Liver (tissue), 9 donors: ENCODE data around the gene ASB2. TPM values are rescaled to one million over a fixed set of nuclear protein-coding genes. Genes with fewer than 3 reads are reported as not detected.

Experiments
- DNase-seq: peaks from one replicate; pipeline ENCODE4 v3.0.0-alpha.2; 2017; ENCODE audit warnings: low spot score
- H3K27ac ChIP-seq, 2 donors: one replicate each; pipeline ENCODE4 v1.7.0; 2013; ENCODE audit warnings: inconsistent platforms in 2 of 2, low read length in 2 of 2, control low read depth in 1 of 2, low read depth in 1 of 2, mild to moderate bottlenecking in 1 of 2
- H3K27me3 ChIP-seq, 4 donors: one replicate each; pipeline versions ENCODE4 v1.6.1 to v1.7.0; 2013; ENCODE audit warnings: low read length in 3 of 4, inconsistent platforms in 1 of 4, mild to moderate bottlenecking in 1 of 4, moderate library complexity in 1 of 4; ENCODE audit not compliant: control insufficient read depth in 4 of 4, insufficient read depth in 4 of 4
- H3K36me3 ChIP-seq, 4 donors: one replicate each; pipeline versions ENCODE4 v1.6.1 to v1.7.0; 2013; ENCODE audit warnings: low read length in 3 of 4, mild to moderate bottlenecking in 3 of 4, low read depth in 1 of 4, moderate library complexity in 1 of 4; ENCODE audit not compliant: control insufficient read depth in 4 of 4, insufficient read depth in 3 of 4
- H3K4me1 ChIP-seq, 4 donors: one replicate each; pipeline versions ENCODE4 v1.6.1 to v1.7.0; 2013; ENCODE audit warnings: low read length in 3 of 4, mild to moderate bottlenecking in 3 of 4, moderate library complexity in 1 of 4; ENCODE audit not compliant: control insufficient read depth in 4 of 4, insufficient read depth in 4 of 4
- H3K4me3 ChIP-seq, 3 donors: one replicate each; pipeline versions ENCODE4 v1.6.1 to v1.7.0; 2013; ENCODE audit warnings: low read length in 3 of 3, control low read depth in 1 of 3, low read depth in 1 of 3, mild to moderate bottlenecking in 1 of 3
- H3K9ac ChIP-seq, 2 donors: one replicate each; pipeline ENCODE4 v1.7.0; 2013; ENCODE audit warnings: low read length in 2 of 2, mild to moderate bottlenecking in 2 of 2, moderate library complexity in 2 of 2, control low read depth in 1 of 2, low read depth in 1 of 2
- H3K9me3 ChIP-seq, 4 donors: one replicate each; pipeline versions ENCODE4 v1.6.1 to v1.7.0; 2013; ENCODE audit warnings: low read length in 3 of 4; ENCODE audit not compliant: control insufficient read depth in 4 of 4
- EGR1 ChIP-seq, 2 donors: IDR thresholded peaks; 2 replicates each; pipeline ENCODE4 v1.6.1; 2016 to 2018; ENCODE audit warnings: antibody characterized with exemption in 2 of 2, low read depth in 2 of 2
- FOXA1 ChIP-seq: IDR thresholded peaks from 2 replicates; pipeline ENCODE4 v1.6.1; 2016; ENCODE audit warnings: antibody characterized with exemption
- FOXA2 ChIP-seq: IDR thresholded peaks from 2 replicates; pipeline ENCODE4 v1.6.1; 2016; ENCODE audit warnings: antibody characterized with exemption
- GABPA ChIP-seq, 2 donors: IDR thresholded peaks in 1 of 2; conservative IDR thresholded peaks in 1 of 2; 2 replicates each; pipeline ENCODE4 v1.6.1; 2016; ENCODE audit warnings: antibody characterized with exemption in 2 of 2, mild to moderate bottlenecking in 1 of 2, moderate library complexity in 1 of 2
- HNF4A ChIP-seq, 2 donors: conservative IDR thresholded peaks; 2 replicates each; pipeline ENCODE4 v1.6.1; 2016; ENCODE audit warnings: antibody characterized with exemption in 2 of 2, mild to moderate bottlenecking in 2 of 2
- HNF4G ChIP-seq: IDR thresholded peaks from 2 replicates; pipeline ENCODE4 v1.6.1; 2016; ENCODE audit warnings: antibody characterized with exemption
- JUND ChIP-seq, 2 donors: IDR thresholded peaks; 2 replicates each; pipeline ENCODE4 v1.6.1; 2016; ENCODE audit warnings: antibody characterized with exemption in 2 of 2
- NR2F2 ChIP-seq: IDR thresholded peaks from 2 replicates; pipeline ENCODE4 v1.6.1; 2016; ENCODE audit warnings: antibody characterized with exemption
- RAD21 ChIP-seq, 2 donors: IDR thresholded peaks; 2 replicates each; pipeline ENCODE4 v1.6.1; 2016; ENCODE audit warnings: antibody characterized with exemption in 2 of 2, mild to moderate bottlenecking in 2 of 2
- RXRA ChIP-seq, 2 donors: IDR thresholded peaks; 2 replicates each; pipeline ENCODE4 v1.6.1; 2017 to 2018; ENCODE audit warnings: antibody characterized with exemption in 2 of 2, mild to moderate bottlenecking in 1 of 2
- SP1 ChIP-seq: IDR thresholded peaks from 2 replicates; pipeline ENCODE4 v1.6.1; 2018; ENCODE audit warnings: antibody characterized with exemption, mild to moderate bottlenecking
- TAF1 ChIP-seq: conservative IDR thresholded peaks from 2 replicates; pipeline ENCODE4 v1.6.1; 2016; ENCODE audit warnings: antibody characterized with exemption, mild to moderate bottlenecking
- YY1 ChIP-seq: IDR thresholded peaks from 2 replicates; pipeline ENCODE4 v1.6.1; 2016; ENCODE audit warnings: antibody characterized with exemption, mild to moderate bottlenecking
- WGBS: extraction: QIAGEN DNeasy Blood & Tissue Kit; methylation state at CpG from one replicate; pipeline ENCODE4 v1.1.7; 2013; 5-methylcytosine and 5-hydroxymethylcytosine counted together
- polyA plus RNA-seq, 2 donors: library from polyadenylated mRNA; stranded (reverse) in 1 of 2; unstranded in 1 of 2; fragments of 200-250 nt in 1 of 2; fragments of >200 nt in 1 of 2; fragmentation: Nextera tagmentation in 1 of 2; extraction: Ambion mirVana in 1 of 2; gene quantifications; one replicate each; pipeline versions ENCODE4 v1.2.1 to v1.2.3, GENCODE V29; 2013 to 2015
- total RNA-seq, 2 donors: library from RNA; depleted of rRNA; stranded (reverse); fragments of >200 nt; gene quantifications; one replicate each; pipeline ENCODE4 v1.2.3, GENCODE V29; 2014
- TF ChIP-seq, protein P1 (sequence below): IDR thresholded peaks from 2 replicates; pipeline ENCODE4 v1.6.1; 2016; ENCODE audit warnings: antibody characterized with exemption, mild to moderate bottlenecking
- TF ChIP-seq, protein P2 (sequence below): IDR thresholded peaks from 2 replicates; pipeline ENCODE4 v1.6.1; 2016; ENCODE audit warnings: antibody characterized with exemption
- TF ChIP-seq, protein P3 (sequence below): fragments of 150-350 bp; IDR thresholded peaks from 2 replicates; pipeline ENCODE4 v1.5.1; 2017; ENCODE audit warnings: improper control_type of control experiment, low read depth, low read length; ENCODE audit not compliant: missing input control
- TF ChIP-seq, protein P4 (sequence below): IDR thresholded peaks from 2 replicates; pipeline ENCODE4 v1.6.1; 2016; ENCODE audit warnings: antibody characterized with exemption
- TF ChIP-seq, protein P5 (sequence below): IDR thresholded peaks from 2 replicates; pipeline ENCODE4 v1.6.1; 2016; ENCODE audit warnings: antibody characterized with exemption
- donor health status: healthy.
- donor health status: healthy.
- donor health status: healthy.
- donor health status: healthy.
- donor health status: healthy.

Gene ASB2
- total and polyA plus RNA-seq, 4 donors, result 0.18 to 0.56 (median 0.38) TPM

DNA sequence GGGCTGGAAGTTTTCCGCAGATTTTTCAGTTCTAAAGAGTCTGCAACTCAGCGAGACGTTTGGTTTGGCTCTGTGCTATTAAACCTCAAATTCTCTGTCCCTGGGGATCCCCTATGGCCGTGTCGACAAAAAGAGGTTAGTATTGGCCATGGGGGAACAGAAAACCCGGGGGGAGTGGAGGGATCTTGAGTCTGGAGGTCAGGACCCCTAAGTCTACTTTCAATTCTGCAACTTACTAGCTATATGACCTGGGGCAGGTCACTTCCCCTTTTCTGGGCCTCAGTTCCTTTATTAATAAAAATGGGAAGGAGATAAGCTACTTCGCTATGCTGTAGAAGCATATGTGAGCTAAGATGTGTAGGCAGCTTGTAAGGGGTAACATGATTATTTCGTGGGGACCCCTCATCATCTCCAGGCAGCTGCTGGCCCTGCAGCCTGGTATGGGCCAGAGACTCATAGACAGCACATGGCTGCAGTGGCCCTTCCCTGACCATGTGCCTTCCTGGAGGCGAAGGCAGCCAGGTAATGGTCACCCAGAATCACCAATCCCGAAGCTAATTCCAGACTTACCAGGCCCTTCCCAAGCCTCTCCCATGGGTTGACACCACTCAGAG is 8.6 kb downstream of the ASB2 start:
- Histone ChIP-seq H3K4me1 (peaks cover 0 to 12% (median 3%) of the 10 kb centered on the region in 4 donors), H3K9me3 (no peaks in the 10 kb centered on the region), H3K27me3 (no peaks in the 10 kb centered on the region), H3K4me3 (no peak overlapping the region), H3K27ac (no peak overlapping the region), H3K9ac (no peak overlapping the region), H3K36me3 (no peaks in the 10 kb centered on the region)
- 76% methylated on average over 10 of the region's 10 CpGs for WGBS
- TF ChIP-seq, protein P1, sequence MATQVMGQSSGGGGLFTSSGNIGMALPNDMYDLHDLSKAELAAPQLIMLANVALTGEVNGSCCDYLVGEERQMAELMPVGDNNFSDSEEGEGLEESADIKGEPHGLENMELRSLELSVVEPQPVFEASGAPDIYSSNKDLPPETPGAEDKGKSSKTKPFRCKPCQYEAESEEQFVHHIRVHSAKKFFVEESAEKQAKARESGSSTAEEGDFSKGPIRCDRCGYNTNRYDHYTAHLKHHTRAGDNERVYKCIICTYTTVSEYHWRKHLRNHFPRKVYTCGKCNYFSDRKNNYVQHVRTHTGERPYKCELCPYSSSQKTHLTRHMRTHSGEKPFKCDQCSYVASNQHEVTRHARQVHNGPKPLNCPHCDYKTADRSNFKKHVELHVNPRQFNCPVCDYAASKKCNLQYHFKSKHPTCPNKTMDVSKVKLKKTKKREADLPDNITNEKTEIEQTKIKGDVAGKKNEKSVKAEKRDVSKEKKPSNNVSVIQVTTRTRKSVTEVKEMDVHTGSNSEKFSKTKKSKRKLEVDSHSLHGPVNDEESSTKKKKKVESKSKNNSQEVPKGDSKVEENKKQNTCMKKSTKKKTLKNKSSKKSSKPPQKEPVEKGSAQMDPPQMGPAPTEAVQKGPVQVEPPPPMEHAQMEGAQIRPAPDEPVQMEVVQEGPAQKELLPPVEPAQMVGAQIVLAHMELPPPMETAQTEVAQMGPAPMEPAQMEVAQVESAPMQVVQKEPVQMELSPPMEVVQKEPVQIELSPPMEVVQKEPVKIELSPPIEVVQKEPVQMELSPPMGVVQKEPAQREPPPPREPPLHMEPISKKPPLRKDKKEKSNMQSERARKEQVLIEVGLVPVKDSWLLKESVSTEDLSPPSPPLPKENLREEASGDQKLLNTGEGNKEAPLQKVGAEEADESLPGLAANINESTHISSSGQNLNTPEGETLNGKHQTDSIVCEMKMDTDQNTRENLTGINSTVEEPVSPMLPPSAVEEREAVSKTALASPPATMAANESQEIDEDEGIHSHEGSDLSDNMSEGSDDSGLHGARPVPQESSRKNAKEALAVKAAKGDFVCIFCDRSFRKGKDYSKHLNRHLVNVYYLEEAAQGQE, result no peak
- TF ChIP-seq JUND (IDR thresholded peaks at IDR 0.05), result no peak
- no peak for TF ChIP-seq RXRA (IDR thresholded peaks at IDR 0.05)
- TF ChIP-seq TAF1, result no peak
- TF ChIP-seq, protein P2, sequence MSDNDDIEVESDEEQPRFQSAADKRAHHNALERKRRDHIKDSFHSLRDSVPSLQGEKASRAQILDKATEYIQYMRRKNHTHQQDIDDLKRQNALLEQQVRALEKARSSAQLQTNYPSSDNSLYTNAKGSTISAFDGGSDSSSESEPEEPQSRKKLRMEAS, result no peak
- TF ChIP-seq FOXA2, result no peak
- TF ChIP-seq HNF4A (conservative IDR thresholded peaks at IDR 0.05), result no peak
- no peak for TF ChIP-seq RAD21 (IDR thresholded peaks at IDR 0.05)
- TF ChIP-seq, protein P3, sequence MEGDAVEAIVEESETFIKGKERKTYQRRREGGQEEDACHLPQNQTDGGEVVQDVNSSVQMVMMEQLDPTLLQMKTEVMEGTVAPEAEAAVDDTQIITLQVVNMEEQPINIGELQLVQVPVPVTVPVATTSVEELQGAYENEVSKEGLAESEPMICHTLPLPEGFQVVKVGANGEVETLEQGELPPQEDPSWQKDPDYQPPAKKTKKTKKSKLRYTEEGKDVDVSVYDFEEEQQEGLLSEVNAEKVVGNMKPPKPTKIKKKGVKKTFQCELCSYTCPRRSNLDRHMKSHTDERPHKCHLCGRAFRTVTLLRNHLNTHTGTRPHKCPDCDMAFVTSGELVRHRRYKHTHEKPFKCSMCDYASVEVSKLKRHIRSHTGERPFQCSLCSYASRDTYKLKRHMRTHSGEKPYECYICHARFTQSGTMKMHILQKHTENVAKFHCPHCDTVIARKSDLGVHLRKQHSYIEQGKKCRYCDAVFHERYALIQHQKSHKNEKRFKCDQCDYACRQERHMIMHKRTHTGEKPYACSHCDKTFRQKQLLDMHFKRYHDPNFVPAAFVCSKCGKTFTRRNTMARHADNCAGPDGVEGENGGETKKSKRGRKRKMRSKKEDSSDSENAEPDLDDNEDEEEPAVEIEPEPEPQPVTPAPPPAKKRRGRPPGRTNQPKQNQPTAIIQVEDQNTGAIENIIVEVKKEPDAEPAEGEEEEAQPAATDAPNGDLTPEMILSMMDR, result no peak
- TF ChIP-seq GABPA (IDR thresholded peaks at IDR 0.05 in 1 of 2, conservative IDR thresholded peaks at IDR 0.05 in 1 of 2), result no peak
- no peak for TF ChIP-seq YY1
- TF ChIP-seq, protein P4, sequence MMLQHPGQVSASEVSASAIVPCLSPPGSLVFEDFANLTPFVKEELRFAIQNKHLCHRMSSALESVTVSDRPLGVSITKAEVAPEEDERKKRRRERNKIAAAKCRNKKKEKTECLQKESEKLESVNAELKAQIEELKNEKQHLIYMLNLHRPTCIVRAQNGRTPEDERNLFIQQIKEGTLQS, result no peak
- TF ChIP-seq HNF4G, result no peak
- no peak for TF ChIP-seq EGR1 (IDR thresholded peaks at IDR 0.05; ENCODE audit: low read depth in 2 of 2)
- no peak for TF ChIP-seq FOXA1
- TF ChIP-seq SP1, result no peak
- no peak for TF ChIP-seq NR2F2
- no peak for DNase-seq

DNA sequence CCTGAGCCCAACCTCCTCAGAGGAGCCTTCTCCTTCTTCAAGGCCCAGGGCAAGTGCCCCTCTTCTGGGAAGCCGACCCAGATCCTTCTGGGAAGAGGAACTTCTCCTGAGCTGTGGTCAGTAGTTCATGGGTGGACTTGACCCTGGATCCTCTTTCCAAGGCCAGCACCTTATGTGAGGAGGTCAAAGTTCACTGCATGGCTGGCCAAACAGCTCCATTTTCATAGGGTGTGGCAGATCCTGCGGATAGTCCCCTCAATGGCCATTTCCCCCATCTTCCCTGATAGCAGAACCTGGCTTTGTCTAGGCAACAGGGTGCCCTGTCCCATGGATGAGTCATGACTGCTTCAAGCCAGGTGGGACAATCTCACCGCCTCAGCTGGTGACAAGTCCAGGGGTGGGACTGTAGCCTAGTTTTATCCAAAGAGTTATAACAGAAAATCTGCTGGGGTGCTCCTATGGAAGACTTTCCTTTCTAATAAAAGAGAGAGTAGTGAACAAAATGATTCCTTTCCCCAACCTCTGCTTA is 10.4 kb downstream of the ASB2 start:
- Histone ChIP-seq H3K27ac (no peak overlapping the region), H3K27me3 (no peaks in the 10 kb centered on the region), H3K36me3 (no peaks in the 10 kb centered on the region), H3K9me3 (no peaks in the 10 kb centered on the region), H3K9ac (no peak overlapping the region), H3K4me3 (no peak overlapping the region), H3K4me1 (peaks cover 0 to 13% (median 2%) of the 10 kb centered on the region in 4 donors)
- no peak for DNase-seq
- WGBS, result 94% methylated on average over 3 of the region's 3 CpGs
- TF ChIP-seq HNF4A (conservative IDR thresholded peaks at IDR 0.05) (no peak), HNF4G (no peak), NR2F2 (no peak), GABPA (IDR thresholded peaks at IDR 0.05 in 1 of 2, conservative IDR thresholded peaks at IDR 0.05 in 1 of 2) (no peak), TAF1 (no peak), FOXA2 (no peak), YY1 (no peak), FOXA1 (no peak), RAD21 (IDR thresholded peaks at IDR 0.05) (no peak)
- TF ChIP-seq, protein P2, result no peak
- TF ChIP-seq, protein P1, result no peak
- TF ChIP-seq, protein P4, result no peak
- TF ChIP-seq, protein P5, sequence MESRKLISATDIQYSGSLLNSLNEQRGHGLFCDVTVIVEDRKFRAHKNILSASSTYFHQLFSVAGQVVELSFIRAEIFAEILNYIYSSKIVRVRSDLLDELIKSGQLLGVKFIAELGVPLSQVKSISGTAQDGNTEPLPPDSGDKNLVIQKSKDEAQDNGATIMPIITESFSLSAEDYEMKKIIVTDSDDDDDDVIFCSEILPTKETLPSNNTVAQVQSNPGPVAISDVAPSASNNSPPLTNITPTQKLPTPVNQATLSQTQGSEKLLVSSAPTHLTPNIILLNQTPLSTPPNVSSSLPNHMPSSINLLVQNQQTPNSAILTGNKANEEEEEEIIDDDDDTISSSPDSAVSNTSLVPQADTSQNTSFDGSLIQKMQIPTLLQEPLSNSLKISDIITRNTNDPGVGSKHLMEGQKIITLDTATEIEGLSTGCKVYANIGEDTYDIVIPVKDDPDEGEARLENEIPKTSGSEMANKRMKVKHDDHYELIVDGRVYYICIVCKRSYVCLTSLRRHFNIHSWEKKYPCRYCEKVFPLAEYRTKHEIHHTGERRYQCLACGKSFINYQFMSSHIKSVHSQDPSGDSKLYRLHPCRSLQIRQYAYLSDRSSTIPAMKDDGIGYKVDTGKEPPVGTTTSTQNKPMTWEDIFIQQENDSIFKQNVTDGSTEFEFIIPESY, result no peak
